ENCODE measurements around the gene COQ10A.

The COQ10A gene

DNA sequence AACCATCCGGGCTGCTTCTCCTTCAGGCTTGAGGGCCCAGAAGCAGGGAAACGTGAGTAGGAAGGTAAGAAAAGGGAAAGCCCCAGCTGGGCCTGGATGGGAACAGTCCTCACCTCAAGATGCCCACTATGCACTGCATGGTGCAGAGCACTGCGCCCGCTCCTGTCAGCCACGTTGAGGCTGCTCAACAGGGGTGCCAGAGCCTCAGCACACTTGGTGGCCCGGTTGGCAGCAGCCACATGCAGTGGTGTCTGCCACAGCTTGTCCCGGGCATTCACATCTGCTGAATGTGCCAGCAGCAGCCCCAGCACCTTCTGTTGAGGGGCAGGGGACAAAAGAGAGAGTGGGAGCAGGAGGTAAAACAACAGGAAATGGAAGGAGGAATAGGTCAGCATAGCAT lies 11.1 kb upstream of the COQ10A start:
- TF ChIP-seq, protein P1, sequence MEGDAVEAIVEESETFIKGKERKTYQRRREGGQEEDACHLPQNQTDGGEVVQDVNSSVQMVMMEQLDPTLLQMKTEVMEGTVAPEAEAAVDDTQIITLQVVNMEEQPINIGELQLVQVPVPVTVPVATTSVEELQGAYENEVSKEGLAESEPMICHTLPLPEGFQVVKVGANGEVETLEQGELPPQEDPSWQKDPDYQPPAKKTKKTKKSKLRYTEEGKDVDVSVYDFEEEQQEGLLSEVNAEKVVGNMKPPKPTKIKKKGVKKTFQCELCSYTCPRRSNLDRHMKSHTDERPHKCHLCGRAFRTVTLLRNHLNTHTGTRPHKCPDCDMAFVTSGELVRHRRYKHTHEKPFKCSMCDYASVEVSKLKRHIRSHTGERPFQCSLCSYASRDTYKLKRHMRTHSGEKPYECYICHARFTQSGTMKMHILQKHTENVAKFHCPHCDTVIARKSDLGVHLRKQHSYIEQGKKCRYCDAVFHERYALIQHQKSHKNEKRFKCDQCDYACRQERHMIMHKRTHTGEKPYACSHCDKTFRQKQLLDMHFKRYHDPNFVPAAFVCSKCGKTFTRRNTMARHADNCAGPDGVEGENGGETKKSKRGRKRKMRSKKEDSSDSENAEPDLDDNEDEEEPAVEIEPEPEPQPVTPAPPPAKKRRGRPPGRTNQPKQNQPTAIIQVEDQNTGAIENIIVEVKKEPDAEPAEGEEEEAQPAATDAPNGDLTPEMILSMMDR (IDR thresholded peaks at IDR 0.05): no peak
- no peak for DNase-seq (ENCODE audit: low spot score)
- H3K4me3 ChIP-seq: no peak overlapping the region
- no peak overlapping the region for H3K27ac ChIP-seq

GRCh38 chr12:56256326-56256960 lies 10.3 kb upstream of the COQ10A start:
- no peak for DNase-seq (ENCODE audit: low spot score)
- Histone ChIP-seq H3K4me3 (peak overlapping the region; percentile 97), H3K27ac (no peak overlapping the region)
- TF ChIP-seq, protein P1 (IDR thresholded peaks at IDR 0.05): no peak

DNA sequence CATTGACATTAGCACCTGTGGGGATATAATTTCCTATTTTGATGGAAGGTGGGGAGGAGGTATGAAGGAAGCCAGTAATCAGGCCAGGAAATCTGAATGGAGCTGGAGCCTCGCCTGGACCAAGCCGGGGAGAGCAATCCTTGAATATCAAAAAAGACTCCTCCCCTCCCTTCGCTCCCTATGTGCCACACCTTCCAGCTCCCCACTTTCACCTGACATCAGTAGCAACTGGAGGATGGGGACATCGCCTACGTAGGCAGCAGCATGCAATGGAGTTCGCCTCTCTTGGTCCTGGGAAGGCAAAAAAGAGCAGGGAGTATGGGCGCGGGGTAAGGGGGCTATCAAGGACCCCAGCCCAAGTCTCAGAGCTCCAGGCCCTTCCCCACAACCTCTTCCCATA lies 9.7 kb upstream of the COQ10A start:
- no peak for DNase-seq (ENCODE audit: low spot score)
- TF ChIP-seq, protein P1 (IDR thresholded peaks at IDR 0.05): no peak
- H3K4me3 ChIP-seq: peak overlapping the region; percentile 97
- peak overlapping the region in 1 of 2 donors; percentile 93 for H3K27ac ChIP-seq

- Histone ChIP-seq H3K4me3 (peak overlapping the region; percentile 97), H3K27ac (peak overlapping the region; percentile 74 to 93)
- TF ChIP-seq, protein P1 (IDR thresholded peaks at IDR 0.05): no peak
- no peak for DNase-seq (ENCODE audit: low spot score)
These were observed 9.2 kb upstream of the COQ10A start for GRCh38 chr12:56257491-56258067.

- TF ChIP-seq, protein P1 (IDR thresholded peaks at IDR 0.05): peak; percentile 71
- H3K4me3 ChIP-seq: peak within 1 kb of the TSS; percentile 97
- peak; percentile 86 for DNase-seq (ENCODE audit: low spot score)
- peak within 1 kb of the TSS; percentile 74 to 93 for H3K27ac ChIP-seq
These were observed 8.5 kb upstream of the COQ10A start, which contains the start of gene ANKRD52 for GRCh38 chr12:56258068-56258819. Gene ANKRD52 (minus strand): TSS chr12:56258384. CDS start chr12:56258269, 115 bp downstream.

DNA sequence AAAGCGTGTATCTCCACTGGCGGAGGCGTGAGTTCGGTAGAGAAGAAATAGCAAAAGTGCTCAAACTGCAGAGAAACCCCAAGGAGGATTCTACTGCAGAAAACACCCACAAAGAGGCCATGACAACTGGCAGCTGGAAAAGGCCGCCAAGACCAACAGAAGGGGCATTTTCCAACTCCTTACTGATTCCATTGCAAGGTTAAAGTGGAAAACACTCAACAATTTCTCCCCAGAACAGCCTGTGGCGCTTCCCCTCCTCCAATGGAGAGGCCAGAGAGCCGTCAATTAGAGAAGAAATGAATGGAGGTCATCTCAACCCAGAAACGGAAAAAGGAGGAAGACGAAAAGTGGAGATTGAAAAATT lies 7.9 kb upstream of the COQ10A start:
- peak overlapping the region; percentile 74 to 93 for H3K27ac ChIP-seq
- TF ChIP-seq, protein P1 (IDR thresholded peaks at IDR 0.05): no peak
- peak overlapping the region; percentile 97 for H3K4me3 ChIP-seq
- no peak for DNase-seq (ENCODE audit: low spot score)
